GM21576 (cell line): ENCODE data around the gene BTBD7.

ENCODE experiments used
- ATAC-seq: cut with Tn5 transposase; IDR thresholded peaks from one replicate; pipeline ENCODE4 v1.9.1; 2021; ENCODE audit warnings: mild to moderate bottlenecking, moderate library complexity; ENCODE audit not compliant: unreplicated experiment

Gene BTBD7

DNA sequence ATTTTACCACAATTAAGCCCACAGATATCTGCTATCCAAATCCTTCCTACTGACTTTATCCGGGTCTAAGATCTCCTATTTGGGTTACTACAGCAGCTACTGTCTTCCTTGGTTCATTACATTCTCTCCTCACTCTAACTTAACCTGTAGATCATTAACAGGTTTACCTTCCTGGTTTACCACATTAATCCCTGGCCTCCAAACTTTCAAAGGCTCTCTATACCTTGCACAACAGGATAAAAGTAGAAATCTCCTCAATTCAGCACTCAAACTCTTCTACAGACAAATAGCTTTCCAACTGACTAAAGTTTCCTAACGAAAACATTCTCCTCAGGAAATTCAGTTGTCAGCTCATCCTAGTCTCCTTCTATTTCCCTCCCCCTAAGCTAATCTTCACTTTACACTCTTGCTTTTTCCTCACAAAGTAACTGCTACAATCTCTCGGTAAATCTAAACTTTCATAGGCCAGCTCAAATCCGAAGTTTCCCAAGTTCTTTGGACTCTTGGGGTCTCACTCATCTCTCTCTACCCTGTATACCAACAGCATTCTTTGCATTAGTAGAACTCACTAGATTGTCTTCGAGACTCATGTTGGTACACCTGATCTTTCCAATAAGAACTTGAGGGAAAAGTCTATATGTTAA is 2.7 kb downstream of the BTBD7 start:
- no peak for ATAC-seq

DNA sequence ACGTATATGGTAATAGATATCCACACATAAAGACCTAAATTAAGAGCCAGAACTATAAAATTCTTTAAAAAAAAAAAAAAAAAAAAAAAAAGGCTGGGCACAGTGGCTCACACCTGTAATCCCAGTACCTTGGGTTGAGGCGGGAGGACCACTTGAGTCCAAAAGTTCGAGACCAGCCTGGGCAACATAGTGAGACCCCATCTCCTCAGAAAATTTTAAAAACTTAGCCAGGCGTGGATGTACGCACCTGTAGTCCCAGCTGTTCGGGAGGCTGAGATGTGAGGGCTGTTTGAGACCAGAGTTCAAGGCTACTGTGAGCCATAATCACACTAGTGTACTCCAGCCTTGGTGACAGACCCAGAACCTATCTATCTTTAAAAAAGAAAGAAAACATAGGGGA is 4.3 kb downstream of the BTBD7 start:
- ATAC-seq, result no peak

GRCh38 chr14:93326196-93326595 is 6.6 kb downstream of the BTBD7 start:
- no peak for ATAC-seq

- ATAC-seq, result no peak
Measured at GRCh38 chr14:93323600-93324174, 9.1 kb downstream of the BTBD7 start.

DNA sequence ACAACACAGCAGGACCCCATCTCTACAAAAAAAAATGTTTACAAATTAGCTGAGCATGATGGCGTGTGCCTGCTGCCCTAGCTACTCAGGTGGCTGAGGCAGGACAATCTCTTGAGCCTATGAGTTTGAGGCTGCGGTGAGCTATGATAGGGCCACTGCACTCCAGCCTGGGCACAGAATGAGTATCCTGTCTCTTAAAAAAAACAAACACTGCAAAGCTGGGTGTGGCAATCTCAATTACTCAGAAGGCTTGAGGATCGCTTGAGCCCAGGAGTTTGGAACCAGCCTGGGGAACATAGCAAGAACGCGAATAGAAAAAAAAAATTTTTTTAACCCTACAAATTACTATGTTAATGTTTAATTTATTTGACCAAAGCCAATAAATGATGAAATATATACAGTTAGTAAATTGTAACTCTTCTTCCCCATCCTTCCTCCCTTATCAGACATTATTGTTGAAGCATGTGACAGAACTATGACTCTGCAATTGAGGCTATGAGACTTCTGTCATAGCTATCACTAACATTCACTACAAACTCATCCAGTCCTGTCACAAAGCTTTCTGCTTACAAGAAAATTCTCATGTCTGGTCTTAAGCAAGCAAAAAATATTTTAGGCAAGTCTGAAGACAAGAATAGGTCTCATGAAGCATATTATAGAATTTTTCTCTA is 9.8 kb downstream of the BTBD7 start:
- no peak for ATAC-seq

DNA sequence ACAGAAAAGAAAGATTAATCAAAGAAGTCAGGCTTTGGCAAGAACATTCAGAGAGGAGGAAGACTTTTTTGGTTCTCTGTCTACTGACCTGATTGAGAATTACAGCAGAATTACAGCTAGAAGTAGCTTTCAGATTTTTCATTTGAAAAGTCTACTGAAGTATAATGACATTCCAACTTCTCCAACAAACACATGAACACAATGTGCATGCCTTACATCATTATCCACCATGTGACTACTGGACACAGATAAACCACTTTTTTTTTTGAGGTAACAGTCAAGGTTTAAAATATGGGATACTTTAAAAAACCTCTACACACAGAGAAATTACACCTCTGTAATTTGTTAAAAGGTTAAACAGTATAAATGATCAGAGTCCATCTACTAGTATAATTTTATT is 12.3 kb downstream of the BTBD7 start:
- no peak for ATAC-seq

DNA sequence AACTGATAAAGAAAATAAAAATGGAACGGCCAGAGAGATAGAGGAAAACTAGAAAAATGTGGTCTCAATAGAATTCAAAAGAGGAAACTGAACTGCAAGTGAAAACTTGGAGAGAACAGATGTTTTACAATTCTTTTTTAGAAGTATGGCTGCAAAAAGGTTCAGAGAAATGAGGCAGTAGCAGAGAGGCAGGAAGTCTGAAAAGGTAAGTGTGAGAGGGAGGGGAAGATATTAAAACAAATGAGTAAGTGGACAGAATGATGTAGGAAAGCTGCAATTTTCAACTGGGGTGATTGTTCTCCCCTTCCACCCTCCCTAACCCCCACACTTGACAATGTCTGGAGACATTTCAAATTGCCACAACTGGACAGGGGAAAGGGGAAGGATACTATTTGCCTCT is 12.9 kb downstream of the BTBD7 start:
- peak; percentile 51 for ATAC-seq

DNA sequence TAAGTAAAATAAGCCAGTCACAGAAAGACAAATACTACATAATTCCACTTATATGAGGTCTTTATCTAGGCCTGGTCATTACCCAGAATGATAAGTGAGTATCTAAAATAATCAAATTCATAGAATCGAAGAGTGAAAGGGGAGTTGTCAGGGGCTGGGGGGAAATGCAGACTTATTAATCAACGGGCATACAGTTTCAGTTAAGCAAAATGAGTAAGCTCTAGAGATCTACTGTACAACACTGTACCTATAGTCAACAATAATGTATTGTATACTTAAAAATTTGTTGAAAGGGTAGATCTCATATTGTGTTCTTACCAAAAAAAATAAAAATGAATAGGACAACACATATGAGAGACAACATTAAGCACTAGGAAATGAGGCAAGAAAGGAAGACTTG is 13.3 kb downstream of the BTBD7 start:
- peak; percentile 19 for ATAC-seq

GRCh38 chr14:93318927-93319326 is 13.9 kb downstream of the BTBD7 start:
- peak; percentile 43 for ATAC-seq

DNA sequence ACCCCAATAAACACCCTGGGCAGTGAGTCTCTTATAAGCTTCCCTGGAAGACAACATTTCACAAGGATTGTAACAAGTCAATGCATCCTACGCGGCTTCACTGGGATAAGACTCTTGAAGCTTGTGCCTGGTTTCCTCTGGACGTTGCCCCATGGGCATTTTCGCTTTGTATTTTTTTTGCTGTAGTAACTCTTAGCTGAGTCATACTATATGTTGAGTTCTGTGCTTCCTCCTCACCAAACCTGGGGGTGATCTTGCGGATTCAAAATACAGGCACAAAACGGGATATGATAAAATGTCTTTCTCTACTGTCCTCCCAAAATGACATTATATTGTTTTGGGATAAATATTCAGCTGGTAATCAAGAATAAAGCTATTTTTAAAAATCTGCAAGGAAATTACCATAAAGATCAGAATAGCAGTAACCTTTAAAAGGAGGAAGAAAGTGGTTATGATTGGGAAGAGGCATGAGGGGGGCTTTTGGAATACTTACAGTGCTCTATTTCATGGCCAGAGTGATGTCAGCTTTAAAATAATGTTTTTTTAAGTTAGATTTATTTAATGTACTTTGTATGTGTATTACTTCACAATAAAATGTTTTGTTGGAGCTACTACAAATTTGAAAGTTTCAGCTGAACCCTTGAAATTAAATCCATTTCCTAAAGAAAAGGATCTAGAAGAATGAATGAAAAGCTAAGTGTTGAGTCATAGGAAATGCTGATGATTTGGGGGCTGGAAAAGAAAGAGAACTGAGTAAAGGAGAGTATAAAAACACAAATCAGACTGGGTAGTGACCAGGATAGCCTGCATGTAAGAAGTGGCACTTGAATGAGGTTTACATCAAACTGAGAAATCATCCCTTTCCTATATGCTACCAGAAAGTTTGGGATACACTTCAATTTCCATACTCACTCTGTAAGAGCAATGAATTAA is 14.7 kb downstream of the BTBD7 start:
- ATAC-seq, result no peak

DNA sequence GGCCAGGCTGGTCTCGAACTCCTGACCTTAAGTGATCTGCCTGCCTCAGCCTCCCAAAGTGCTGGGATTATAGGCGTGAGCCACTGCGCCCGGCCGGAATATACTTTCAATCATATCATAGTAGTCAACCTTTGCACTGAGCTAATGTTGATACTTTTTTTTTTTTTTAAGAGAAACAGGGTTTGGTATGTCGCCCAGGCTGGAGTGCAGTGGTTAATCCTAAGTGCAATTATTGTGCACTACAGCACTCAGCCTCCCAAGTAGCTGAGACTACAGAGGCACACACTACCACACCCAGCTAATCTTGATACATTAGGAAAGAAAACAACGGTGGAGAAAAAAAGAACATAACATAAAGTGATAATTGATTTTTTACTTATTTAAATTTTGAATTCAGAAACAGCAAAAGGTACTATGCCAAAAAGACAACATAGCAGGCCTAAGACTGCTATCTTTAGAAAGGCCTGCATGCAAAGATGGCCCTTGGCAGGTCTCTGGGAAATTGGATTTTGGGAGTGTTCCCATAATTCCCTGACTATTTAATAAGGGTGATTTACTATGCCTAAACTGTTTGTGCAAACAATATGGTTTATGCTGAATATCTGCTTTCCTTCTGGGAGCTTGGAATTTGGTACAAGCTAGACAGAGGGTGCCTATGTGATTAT is 15.5 kb downstream of the BTBD7 start:
- no peak for ATAC-seq

- no peak for ATAC-seq
Measured at GRCh38 chr14:93316716-93317115, 16.1 kb downstream of the BTBD7 start.

DNA sequence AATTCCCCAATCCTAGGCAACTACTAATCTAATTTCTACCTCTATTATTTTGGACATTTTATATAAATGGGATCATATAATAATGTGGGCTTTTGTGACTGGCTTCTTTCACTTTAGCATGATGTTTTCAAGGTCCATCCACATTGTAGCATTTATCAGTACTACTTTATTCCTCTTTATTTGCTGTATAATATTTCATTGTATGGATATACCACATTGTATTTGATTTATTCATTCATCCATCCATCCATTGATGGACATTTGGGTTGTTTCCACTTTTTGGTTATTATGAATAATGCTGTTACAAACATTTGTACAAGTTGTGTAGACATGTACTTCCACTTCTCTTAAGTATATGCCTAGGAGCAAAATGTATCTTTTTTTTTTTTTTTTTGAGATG is 17.3 kb downstream of the BTBD7 start:
- ATAC-seq, result no peak

DNA sequence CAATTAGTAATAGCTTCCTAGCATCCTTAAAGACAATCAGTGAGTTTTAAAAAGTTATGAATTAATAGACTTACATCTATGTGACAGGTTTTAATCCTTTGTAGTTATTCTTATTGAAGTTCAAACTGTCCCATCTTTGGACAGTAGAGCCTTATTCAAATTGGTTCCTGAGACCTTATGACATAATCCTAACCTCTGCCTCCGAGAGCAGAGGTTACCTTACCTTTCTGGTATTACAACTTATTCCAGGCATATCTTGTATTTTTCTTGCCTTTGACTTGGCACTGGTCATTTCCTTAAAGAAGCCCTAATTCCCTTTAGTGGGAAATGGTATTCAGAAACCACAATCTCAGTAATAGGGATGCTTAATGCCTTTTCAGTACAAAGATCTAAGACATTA is 21.8 kb downstream of the BTBD7 start:
- ATAC-seq, result no peak

GRCh38 chr14:93309427-93309966 is 23.3 kb downstream of the BTBD7 start:
- no peak for ATAC-seq

DNA sequence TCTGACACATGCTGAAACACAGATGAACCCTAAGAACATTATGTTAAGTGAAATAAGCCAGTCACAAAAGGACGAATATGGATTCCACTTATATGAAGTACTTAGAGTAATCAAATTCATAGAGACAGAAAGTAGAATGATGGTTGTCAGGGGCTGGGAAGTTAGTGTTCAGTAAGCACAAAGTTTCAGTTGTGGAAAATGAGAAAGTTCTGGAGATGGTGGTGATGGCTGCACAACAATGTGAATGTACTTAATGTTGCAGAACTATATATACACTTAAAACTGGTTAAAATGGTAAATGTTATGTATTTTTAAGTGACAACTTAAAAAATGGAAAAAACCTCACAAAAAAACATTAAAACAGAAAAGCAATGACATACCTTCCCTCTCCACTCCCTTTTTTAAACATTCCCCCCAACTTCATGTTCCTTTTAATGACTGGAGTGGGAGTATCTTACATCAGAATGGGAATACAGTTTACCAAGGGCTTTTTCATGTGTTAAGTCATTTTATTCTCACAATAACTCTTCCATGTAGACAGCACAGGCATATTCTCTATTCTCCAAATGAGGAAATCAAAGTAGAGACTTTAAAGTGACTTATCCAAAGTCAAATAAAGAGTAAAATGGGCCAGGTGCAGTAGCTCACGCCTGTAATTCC is 24.0 kb downstream of the BTBD7 start:
- no peak for ATAC-seq

GRCh38 chr14:93306812-93307211 is 26.0 kb downstream of the BTBD7 start:
- ATAC-seq, result no peak

GRCh38 chr14:93305725-93306418 is 27.0 kb downstream of the BTBD7 start:
- ATAC-seq, result no peak

DNA sequence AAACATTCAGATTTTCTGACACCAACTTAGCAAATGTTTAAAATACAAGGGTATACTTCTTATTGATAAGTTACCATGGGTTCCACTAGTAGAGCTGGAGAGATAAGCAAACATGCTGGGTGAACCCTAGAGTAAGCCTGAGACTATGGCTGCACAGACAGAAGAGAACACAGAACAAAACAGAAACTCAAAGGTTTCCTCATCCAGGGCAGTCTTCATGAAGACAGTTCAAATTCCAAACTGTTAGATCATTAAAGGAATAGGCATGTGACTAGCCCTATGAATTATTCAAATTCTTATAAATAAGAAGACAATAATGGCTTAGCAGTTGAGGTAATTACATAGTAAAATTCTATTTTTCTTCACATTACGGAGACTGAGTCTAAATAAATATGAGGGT is 28.1 kb downstream of the BTBD7 start:
- no peak for ATAC-seq

DNA sequence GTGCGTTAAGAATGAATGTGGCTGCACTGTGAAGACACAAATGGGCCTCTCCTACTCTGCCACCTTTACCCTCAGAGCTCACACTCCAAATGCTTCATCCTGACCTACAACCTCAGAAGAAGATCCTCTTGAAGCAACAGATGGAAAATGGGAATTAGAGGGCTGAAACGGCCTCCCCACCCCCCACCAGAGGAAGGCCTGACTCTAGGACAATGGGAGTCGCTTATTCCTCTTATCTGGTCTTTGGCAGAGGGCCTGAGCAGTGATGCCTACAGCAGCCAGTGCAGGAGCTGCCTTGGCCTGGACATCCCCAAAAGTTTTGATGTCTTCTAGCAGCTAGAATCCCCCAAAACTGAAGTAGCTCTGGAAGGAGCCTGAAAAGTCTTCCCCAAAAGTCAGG is 29.2 kb downstream of the BTBD7 start:
- no peak for ATAC-seq
